LHCN-M2 (cell line): Measurements from ENCODE around the gene TNFRSF1B. TPM values are rescaled to one million over a fixed set of nuclear protein-coding genes. Genes with fewer than 3 reads are reported as not detected.
A peak's percentile ranks its signal among the peaks of the same experiment; 100 is the strongest.

ENCODE experiments used
- DNase-seq: peaks from one replicate; pipeline ENCODE4 v3.0.0-alpha.2; 2012; ENCODE audit warnings: low read depth
- polyA plus RNA-seq: library from polyadenylated mRNA; unstranded; fragments of >200 nt; gene quantifications from one replicate; pipeline ENCODE4 v1.2.1, GENCODE V29; 2012; ENCODE audit warnings: missing spikeins
- total RNA-seq: library from RNA; depleted of rRNA; stranded (reverse); fragments of >200 nt; gene quantifications from 2 replicates; pipeline ENCODE4 v1.2.3, GENCODE V29; 2014; rRNA removed

The TNFRSF1B gene
- total RNA-seq: 1.3 and 1.9 TPM in 2 replicates
- polyA plus RNA-seq: 1.5 TPM

DNA sequence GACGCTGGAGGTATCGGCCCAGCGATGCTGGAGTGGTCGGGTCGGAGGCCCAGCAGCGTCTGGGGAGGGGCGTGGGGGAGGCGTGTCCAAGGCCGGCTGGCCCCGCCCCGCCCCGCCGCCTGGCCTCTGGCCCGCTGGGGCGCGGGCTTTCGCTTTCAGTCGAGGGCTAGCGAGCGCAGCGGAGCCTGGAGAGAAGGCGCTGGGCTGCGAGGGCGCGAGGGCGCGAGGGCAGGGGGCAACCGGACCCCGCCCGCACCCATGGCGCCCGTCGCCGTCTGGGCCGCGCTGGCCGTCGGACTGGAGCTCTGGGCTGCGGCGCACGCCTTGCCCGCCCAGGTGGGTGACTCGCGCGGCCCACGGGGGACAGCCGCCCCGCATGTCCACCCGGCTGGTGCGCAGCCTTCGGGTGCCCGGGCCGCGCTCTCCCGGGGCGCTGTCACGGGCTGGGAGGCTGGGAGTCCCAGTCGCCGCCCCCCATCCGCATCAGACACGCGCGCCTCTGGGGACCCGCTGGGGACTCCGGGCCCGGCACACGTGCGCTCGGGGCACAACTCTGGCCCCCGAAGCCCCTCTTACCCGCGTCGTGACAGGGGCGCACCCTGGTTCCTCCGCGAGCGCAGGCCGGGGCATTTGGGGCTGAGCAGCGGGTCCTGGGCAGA is at the start of gene TNFRSF1B:
TNFRSF1B (plus strand) TSS at position 158 of the 659 bp plus-strand sequence; CDS start at position 259, 101 bp downstream.
- no peak for DNase-seq

DNA sequence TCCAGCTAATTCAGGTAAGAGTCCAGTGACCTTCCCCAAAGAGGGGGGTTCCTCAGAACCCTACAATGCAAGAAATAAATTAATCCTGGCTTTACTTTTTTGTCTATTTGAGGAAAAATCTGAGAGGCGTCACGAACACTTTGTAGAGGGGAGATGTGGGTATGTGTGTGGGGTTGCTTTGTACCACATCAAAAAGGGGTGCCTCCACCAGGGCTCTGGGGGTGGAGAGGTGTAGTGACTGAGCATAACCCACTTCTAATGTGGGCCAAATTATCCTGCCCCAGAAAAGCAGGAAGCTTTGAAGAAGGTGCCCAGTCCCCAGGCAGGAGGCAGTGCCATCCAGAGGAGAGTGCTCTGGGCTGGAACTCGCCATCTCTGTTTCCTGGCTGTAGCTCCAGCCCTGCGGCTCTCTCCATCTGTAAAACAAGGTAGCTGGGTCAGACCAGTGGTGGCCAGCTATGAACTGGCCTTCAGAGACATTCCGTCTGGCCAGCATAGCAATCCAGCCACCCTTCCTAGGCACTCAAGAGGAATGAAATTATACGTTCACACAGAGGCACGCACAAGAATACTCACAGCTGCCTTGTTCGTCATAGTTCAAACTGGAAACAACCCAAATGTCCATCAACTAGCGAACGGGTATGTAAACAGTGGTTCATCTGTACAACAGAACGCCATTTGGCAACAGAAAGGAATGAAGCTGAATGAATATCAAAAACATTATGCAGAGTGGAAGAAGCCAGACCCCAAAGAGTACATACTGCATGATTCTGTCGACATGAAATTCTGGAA is 45.4 kb upstream of the TNFRSF1B start:
- peak; percentile 48 for DNase-seq

DNA sequence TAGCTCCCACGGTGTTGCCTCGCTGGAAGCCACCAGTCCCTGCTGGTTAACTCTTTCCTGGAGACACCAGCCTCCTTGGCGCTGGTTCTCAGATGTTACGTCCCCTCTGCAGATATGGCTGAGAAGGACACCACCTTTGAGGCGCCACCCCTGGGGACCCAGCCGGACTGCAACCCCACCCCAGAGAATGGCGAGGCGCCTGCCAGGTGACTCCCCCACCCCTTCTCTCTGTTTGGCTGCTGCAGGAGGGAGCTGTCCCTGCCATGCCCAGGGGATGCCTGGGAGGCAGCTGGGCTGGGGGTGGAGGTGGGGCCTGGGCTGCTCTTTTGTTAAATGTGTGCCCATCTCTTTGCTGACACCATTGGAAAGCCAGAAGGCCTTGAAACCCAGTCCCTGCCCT is 43.6 kb upstream of the TNFRSF1B start:
- DNase-seq: no peak

DNA sequence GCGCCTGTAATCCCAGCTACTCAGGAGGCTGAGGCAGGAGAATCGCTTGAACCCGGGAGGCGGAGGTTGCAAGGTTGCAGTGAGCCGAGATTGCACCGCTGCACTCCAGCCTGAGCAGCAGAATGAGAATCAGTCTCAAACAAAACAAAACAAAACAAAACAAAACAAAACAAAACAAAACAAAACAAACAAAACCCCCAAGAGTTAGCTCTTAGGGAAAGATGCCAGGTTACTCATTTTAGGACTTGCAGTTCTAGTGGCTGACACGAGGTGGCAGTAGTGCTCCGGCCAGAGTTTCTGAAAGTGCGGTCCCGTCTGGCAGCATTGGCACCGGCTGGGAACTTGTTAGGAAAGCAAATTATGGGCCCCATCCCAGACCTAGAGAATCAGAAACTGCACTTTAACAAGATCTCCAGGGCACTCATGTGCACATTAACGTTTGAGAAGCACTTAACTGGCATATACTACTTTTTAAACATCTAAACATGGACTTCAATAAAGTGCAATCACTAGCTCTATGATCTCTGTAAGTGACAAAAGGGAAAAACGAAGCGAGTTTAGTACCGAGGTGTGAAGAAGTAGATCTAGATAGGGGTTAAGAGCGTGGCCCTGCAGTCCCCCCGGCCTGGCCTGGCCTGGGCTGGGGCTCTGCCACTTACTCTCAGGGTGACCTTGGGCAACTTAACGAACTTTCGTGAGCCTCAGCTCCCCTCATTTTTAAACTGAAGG is 41.9 kb upstream of the TNFRSF1B start:
- peak; percentile 54 for DNase-seq

DNA sequence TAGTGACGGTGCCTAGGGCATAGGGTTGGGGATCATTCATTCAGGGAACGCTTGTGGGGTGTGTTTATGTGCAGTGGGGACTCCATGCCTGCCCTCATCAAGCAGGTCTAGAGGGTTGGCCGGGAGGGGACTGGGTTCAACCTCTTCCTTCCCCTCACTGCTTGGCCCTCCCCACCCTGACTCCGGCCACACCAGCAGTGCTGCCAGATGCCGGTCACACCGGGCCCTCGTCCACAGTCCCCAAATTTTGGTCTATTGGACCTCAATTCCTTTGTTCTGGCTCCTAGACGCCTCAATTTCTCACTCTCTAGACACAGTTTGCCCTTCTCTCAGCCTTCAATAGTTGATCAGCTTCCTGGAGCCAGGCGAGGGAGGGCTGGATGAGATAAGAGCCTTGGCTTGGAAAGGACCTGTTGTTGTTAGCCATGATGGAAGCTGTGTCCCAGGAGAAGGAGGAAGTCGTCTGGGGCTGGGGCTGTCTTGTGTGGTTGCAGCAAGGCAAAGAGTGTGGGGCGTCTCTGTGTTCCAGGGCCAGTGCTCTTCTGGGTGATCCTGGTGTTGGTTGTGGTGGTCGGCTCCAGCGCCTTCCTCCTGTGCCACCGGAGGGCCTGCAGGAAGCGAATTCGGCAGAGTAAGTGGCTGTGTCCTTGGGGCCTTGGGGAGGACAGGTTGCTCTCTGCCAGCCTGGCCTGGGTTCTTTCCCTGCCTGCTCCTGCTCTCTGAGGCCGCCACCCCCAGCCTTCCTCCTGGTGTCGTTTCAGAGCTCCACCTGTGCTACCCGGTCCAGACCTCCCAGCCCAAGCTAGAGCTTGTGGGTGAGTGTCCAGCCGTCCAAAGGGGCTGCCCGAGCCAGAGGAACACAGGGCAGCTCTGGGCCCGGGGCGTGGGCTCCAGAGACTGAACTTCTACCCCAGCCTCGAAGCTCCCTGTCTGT is 41.1 kb upstream of the TNFRSF1B start:
- no peak for DNase-seq

DNA sequence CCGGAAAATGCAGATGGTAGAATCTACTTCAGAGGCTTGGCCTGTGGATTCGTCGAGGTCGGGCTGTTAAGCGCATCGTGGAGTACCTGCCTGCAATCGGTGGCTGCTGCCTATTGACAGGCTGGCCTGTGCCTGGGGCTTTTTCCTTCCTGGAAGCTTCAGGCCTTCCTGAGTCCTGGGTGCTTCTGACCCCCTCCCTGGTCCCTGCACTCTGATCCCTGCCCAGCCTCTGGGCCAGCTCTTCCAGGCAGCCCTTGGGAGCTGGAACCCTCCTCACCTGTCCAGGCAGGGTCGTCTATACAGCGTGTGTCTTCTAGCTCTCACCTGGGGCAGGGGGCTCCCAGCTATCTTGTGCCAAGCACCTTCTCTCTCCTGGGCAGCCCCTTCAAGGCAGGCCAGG is 40.0 kb upstream of the TNFRSF1B start:
- no peak for DNase-seq

DNA sequence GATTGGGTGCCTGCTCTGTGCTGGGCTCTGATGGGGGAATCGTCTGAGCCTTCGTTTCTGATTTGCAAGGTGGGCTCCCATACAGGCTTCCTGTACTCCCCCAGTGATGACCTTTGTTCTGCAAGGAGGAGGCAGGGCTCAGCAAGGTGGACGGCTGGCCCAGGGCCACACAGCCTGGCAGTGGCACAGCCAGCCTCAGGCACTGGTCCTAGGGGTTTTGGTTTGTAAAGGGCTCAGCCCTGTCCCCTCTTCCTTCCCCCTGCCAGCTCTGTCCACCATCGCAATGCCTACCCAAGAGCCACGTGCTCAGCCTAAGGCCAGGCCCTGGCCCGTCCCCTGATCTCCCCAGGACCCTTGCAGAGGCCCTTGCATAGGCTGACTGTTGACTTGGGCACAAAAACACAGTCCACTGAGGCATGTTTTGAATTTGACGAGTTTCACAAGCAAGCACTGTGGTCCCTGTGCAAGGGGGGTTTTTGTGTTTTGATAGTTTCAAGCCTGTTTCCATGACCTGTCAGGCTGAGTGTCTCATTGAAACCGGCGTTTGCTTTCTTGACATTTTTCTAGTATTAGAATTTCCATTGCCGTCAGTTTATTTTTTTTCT is 39.5 kb upstream of the TNFRSF1B start:
- no peak for DNase-seq

DNA sequence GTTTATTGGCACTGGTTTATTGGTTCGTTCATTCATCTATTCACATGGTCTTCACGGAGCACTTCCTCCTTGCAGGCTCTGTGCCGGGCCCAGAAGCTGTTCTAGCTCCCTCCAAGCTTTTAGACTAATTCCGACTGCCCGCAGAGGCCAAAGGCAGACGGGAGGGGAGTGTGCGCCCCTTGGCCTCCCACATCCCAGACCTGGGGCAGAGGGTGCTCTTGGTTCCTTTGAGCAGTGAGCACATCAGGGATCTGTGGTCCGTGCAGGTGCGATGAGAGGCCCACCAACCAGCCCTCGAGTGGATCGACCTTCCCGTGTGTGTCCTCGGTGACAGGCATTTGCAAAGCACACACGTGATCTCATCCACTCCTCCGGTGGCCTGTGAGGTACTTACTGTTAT is 38.7 kb upstream of the TNFRSF1B start:
- no peak for DNase-seq

DNA sequence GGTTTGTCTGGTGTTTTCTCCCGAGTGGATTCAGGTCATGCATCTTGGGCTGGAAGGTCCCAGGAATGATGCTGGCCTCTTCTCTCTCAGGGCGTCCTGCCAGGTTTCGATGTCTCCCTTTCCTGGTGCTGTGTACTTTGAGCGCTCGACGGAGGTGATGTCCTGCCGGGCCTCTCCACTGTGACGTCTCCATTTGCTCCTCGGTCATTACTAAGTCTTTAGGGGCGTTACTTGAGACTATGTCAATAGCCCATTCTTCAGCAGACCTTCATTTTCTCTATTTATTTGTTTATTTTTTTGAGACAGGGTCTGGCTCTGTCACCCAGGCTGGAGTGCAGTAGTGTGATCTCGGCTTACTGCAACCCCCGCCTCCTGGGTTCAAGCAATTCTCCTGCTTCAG is 37.2 kb upstream of the TNFRSF1B start:
- no peak for DNase-seq

DNA sequence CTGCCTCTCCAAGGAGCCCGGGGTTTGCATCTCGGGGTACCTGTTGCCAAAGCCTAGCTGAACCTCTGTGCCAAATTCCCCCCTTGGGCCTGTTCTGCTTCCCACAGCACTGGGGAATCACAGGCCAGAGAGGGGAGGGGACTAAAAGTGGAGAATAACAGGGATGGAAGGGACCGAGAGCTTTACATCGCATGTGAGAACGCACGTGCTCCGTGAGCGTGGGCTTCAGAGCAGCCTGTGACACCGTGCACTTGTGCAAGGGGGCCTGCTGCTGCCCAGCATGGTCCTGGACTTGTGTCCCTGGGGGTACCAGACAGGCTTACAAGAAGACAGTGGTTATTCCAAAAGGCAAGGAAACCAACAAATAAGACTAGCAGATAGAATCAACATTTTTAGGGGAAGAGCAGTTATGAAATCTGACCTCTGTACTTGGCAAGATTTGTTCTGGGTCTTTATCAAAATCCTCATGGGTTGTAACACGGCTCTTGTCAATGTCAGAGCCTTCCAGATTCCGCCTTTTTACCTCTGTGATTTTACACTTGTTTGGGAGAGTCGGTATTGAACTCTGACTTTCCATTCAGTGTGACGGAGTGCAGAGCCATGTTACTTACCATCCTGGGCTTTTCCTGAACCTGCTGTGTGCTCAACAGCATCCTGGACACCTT is 36.2 kb upstream of the TNFRSF1B start:
- no peak for DNase-seq

DNA sequence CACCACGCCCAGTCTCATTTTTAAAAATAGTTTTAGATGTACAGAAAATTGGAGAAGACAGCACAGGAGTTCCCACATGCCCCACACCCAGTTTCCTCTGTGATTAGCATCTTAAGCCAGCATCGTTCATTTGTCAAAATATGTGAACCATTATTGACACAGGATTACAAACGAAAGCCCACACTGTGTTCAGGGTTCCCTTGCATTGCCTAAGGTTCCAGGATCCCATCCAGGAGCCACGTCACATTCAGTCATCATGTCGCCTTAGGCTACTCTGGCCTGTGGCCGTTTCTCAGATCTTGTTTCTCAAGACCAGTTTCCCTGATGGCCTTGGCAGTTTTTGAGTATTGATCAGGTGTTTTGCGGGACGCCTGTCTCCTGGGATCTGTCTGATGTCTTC is 34.7 kb upstream of the TNFRSF1B start:
- DNase-seq: no peak

DNA sequence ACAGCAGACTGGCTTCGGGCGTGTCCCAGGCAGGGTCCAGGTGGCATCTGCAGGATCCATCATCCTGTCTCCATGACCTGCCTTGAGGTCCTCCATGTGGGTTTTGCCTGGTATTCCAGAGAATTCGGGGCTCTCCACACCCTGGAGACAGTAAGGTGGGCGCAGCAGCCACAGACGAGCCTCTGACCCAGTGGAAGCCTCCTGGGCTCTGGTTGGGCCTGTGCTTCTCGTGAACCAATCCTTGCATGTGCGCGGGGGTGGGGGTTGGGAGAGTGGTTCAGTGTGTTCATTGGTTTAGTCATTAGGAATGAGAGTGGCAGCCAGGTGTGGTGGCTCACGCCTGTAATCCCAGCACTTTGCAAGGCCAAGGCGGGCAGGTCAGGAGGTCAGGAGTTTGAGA is 32.1 kb upstream of the TNFRSF1B start:
- no peak for DNase-seq

DNA sequence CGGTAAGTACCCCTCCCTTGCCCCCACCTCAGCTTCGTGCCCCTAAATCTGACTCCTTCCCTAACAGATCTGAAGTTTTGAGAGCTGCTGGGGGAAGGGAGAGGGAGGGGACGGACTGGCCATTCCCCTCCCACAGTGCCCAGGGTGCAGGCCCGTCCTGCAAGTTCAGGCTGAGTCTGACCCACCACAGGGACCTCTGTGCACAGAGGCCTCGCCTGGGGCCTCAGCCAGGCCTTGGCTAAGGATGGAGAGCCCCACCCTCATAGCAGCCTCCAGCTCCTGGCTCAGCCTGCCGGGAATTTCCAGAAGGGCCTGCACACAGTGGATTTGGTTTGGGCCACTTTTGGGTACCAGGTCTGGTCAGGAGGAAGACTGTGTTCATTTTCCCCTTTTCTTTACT is 31.2 kb upstream of the TNFRSF1B start:
- DNase-seq: no peak

DNA sequence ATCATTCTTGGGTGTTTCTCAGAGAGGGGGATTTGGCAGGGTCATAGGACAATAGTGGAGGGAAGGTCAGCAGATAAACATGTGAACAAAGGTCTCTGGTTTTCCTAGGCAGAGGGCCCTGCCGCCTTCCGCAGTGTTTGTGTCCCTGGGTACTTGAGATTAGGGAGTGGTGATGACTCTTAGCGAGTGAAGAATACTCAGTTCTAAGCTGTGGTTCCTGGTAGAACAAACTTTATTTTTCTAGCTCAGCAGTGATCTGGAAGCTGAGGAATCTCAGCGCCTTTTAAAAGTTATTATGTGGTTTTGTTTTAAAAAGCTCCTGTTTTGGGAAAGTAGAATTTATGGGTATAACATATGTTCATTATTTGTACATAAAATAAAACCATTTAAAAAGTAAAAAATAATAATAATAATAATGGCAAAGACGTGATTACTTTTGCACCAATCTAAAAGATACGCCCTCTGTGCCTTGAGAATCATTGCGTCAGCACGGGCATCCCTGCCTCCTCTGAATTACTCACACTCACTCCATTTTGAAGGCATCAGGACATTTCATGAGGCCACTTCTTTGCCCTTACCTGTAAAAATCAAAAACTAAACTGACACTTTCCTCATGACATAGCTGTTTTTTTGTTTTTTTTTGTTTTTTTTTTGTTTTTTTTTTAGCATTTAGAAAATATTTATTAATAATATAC is 29.7 kb upstream of the TNFRSF1B start:
- DNase-seq: peak; percentile 44

DNA sequence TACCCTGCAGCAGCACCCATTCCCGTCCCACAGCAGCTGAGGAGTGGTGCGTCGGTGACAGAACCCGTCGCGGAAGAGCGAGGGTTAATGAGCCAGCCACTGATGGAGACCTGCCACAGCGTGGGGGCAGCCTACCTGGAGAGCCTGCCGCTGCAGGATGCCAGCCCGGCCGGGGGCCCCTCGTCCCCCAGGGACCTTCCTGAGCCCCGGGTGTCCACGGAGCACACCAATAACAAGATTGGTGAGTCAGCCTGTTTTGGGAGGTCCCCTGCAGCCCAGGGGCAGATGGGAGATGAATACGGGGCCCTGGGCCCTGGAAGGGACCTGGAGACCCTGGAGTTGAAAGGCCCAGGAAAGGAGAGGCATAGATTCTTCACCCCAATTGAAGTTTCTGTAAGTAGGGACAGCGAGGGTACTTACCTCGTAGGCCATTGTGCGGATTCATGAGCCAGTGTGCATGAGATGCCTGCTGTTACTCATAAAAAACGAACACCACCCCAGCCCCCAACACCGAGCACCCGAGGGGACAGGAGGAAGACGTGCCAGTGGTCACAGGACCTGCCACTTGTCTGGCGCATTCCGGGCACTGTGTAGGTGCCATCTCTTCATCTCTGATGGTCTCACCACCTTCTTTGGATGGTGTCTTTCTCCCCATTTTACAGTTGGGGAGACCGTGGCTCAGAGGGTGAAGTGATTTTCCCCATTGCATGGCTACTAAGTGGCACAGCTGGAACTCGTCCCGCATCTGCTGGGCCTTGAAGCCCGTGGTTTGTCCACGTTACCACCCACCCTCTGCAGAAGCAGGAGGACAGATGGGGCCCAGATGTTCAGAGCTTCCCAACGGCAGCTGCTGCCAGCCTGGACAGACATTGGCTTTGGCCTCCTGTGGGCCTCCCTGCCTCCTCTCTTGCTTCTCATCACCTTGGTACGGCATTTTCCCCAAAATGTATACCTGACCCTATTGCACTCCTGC is 28.3 kb upstream of the TNFRSF1B start:
- DNase-seq: no peak

DNA sequence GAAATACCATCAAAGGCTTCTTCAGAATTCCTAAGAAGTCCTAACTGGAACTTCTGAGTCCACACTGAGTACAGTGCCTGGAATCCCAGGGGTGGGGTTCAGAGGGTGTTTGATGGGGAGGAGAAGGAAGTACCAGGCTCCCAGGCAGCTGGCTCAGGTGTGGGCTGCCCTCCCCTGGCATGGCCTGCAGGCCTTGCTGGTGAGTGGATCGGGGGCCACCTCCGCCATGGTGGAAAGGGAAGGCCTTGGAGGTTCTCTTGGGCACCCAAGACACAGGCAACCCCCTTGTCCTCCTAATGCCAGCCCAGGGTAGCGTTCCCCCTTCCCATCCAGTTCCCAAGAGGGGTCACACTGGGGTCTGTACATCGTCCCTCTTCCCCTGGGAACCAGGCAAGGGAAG is 26.8 kb upstream of the TNFRSF1B start:
- no peak for DNase-seq

DNA sequence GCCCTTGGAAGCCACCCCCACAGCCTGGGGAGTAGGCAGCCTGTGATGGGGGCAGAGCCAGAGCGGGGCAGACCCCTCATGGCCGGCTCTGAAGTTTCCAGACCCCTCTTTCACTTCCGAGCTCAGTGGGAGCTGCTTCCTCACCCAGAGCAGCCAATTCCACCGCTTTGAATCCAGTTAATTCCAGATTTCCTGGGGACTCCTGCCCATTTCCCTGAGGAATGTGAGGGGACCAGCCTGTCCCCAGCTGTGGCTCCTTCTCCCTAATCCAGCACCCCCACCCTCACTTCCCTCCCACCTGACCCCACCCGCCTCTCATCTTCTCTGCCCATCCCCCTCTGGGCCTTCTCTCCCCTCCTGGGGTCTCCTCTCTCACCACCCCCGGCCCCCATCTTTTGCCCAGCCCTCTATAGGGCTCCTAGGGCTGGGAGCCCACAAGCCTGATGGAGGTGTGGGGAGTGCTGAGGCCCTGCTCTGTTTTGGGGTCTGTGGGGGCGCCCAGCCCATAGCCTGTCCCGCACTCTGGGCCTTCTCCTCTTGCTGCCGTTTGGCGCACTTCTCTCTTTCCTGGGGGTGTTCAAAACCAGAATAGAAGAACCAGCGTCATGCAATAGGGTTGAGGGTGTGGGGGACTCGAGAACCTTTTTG is 26.2 kb upstream of the TNFRSF1B start:
- DNase-seq: no peak
